Measurements from ENCODE around the gene COX7B.

COX7B gene

GRCh38 chrX:77952173-77952572 is 52.9 kb downstream of the COX7B start:
- no peaks in the 10 kb centered on the region for H3K27me3 ChIP-seq (ENCODE audit: control insufficient read depth, insufficient read depth, low read length)
- no peak overlapping the region for H3K9ac ChIP-seq
- TF ChIP-seq, protein P1, sequence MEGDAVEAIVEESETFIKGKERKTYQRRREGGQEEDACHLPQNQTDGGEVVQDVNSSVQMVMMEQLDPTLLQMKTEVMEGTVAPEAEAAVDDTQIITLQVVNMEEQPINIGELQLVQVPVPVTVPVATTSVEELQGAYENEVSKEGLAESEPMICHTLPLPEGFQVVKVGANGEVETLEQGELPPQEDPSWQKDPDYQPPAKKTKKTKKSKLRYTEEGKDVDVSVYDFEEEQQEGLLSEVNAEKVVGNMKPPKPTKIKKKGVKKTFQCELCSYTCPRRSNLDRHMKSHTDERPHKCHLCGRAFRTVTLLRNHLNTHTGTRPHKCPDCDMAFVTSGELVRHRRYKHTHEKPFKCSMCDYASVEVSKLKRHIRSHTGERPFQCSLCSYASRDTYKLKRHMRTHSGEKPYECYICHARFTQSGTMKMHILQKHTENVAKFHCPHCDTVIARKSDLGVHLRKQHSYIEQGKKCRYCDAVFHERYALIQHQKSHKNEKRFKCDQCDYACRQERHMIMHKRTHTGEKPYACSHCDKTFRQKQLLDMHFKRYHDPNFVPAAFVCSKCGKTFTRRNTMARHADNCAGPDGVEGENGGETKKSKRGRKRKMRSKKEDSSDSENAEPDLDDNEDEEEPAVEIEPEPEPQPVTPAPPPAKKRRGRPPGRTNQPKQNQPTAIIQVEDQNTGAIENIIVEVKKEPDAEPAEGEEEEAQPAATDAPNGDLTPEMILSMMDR (IDR thresholded peaks at IDR 0.05) = no peak
- no peaks in the 10 kb centered on the region for H3K79me2 ChIP-seq
- no peak overlapping the region for H2AFZ ChIP-seq
- no peaks in the 10 kb centered on the region for H3K9me3 ChIP-seq (ENCODE audit: control insufficient read depth, low read length)
- H3K27ac ChIP-seq = no peak overlapping the region
- no peak overlapping the region for H3K4me3 ChIP-seq (ENCODE audit: low read depth, low read length)
- H3K4me1 ChIP-seq = no peaks in the 10 kb centered on the region
- H3K4me2 ChIP-seq (ENCODE audit: low read length) = no peak overlapping the region
- H3K36me3 ChIP-seq (ENCODE audit: control insufficient read depth, insufficient read depth, low read length) = no peaks in the 10 kb centered on the region

- Histone ChIP-seq H3K9ac (no peak overlapping the region), H3K4me1 (no peaks in the 10 kb centered on the region), H3K27ac (no peak overlapping the region), H3K4me3 (ENCODE audit: low read depth, low read length) (no peak overlapping the region), H3K27me3 (ENCODE audit: control insufficient read depth, insufficient read depth, low read length) (no peaks in the 10 kb centered on the region), H3K9me3 (ENCODE audit: control insufficient read depth, low read length) (no peaks in the 10 kb centered on the region), H3K4me2 (ENCODE audit: low read length) (no peak overlapping the region), H3K36me3 (ENCODE audit: control insufficient read depth, insufficient read depth, low read length) (no peaks in the 10 kb centered on the region), H2AFZ (no peak overlapping the region), H3K79me2 (no peaks in the 10 kb centered on the region)
- TF ChIP-seq, protein P1 (IDR thresholded peaks at IDR 0.05) = no peak
These were observed 54.0 kb downstream of the COX7B start for GRCh38 chrX:77953302-77953701.

DNA sequence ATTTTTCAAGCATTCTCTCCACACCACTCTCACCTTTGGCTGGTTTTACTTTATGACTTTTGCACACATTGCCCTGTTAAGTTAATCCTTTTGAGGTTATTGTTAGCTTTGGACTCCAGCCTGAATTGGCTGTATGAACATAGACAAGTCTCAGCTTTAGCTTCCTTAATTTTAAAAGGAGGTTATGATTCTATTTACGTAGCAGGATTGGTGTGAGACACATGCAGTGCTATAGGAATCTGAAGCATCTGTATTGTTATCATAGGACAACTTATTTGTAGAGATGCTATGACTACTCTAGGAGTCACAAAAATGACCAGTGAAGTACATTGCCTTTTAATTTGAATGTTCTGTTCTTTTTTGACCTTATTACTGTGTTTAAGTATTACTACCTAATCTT is 54.4 kb downstream of the COX7B start:
- H3K27ac ChIP-seq = no peak overlapping the region
- H3K9me3 ChIP-seq (ENCODE audit: control insufficient read depth, low read length) = no peaks in the 10 kb centered on the region
- no peak overlapping the region for H2AFZ ChIP-seq
- no peak overlapping the region for H3K4me2 ChIP-seq (ENCODE audit: low read length)
- no peak overlapping the region for H3K9ac ChIP-seq
- no peaks in the 10 kb centered on the region for H3K27me3 ChIP-seq (ENCODE audit: control insufficient read depth, insufficient read depth, low read length)
- no peaks in the 10 kb centered on the region for H3K79me2 ChIP-seq
- TF ChIP-seq, protein P1 (IDR thresholded peaks at IDR 0.05) = no peak
- no peaks in the 10 kb centered on the region for H3K36me3 ChIP-seq (ENCODE audit: control insufficient read depth, insufficient read depth, low read length)
- H3K4me3 ChIP-seq (ENCODE audit: low read depth, low read length) = no peak overlapping the region
- H3K4me1 ChIP-seq = no peaks in the 10 kb centered on the region
